MCF 10A (cell line): ENCODE measurements around the gene ZNF560. TPM values are rescaled to one million over a fixed set of nuclear protein-coding genes. Genes with fewer than 3 reads are reported as not detected.

ENCODE experiments used
- BruUV-seq: library from RNA; stranded (reverse); fragments of 400-500 nt; replicated peaks from 2 replicates; lab custom pipeline; 2021; lab: Mats Ljungman, UMichigan
- CTCF ChIA-PET: fragments of 300-600 bp; sonication (Branson Sonifier 250); formaldehyde crosslinking; extraction: SDS; loops from one replicate; lab custom pipeline; 2021; ENCODE audit warnings: antibody characterized with exemption, inconsistent platforms; lab: Yijun Ruan, JAX
- POLR2A ChIA-PET: fragments of 300-600, 350-650 bp; sonication (Branson Sonifier 250); formaldehyde crosslinking; extraction: SDS; loops from one replicate; lab custom pipeline; 2020; ENCODE audit warnings: antibody characterized with exemption, inconsistent platforms; lab: Yijun Ruan, JAX
- DNase-seq: peaks from one replicate; pipeline ENCODE4 v3.0.0-alpha.2; 2018; ENCODE audit not compliant: unreplicated experiment
- H3K27ac Mint-ChIP-seq: one replicate; pipeline ENCODE4 v1.8.0; 2022; ENCODE audit warnings: mild to moderate bottlenecking, low read depth, mixed read lengths; ENCODE audit not compliant: unreplicated experiment
- H3K27me3 Mint-ChIP-seq: one replicate; pipeline ENCODE4 v1.8.0; 2022; ENCODE audit warnings: mixed read lengths; ENCODE audit not compliant: insufficient read depth, unreplicated experiment
- H3K36me3 Mint-ChIP-seq: one replicate; pipeline ENCODE4 v1.8.0; 2022; ENCODE audit warnings: mild to moderate bottlenecking, moderate library complexity, mixed read lengths; ENCODE audit not compliant: insufficient read depth, unreplicated experiment
- H3K4me1 Mint-ChIP-seq: one replicate; pipeline ENCODE4 v1.8.0; 2022; ENCODE audit warnings: mixed read lengths; ENCODE audit not compliant: insufficient read depth, unreplicated experiment
- H3K4me3 Mint-ChIP-seq: one replicate; pipeline ENCODE4 v1.8.0; 2022; ENCODE audit warnings: mild to moderate bottlenecking, moderate library complexity, mixed read lengths; ENCODE audit not compliant: unreplicated experiment
- H3K9me3 Mint-ChIP-seq: one replicate; pipeline ENCODE4 v1.8.0; 2022; ENCODE audit warnings: mixed read lengths; ENCODE audit not compliant: unreplicated experiment
- intact Hi-C: fragments of 100-400 bp; cut with micrococcal nuclease; formaldehyde crosslinking; loops from 2 replicates; pipeline ENCODE4 v1.14.1; 2022
- total RNA-seq: library from RNA; stranded (reverse); gene quantifications from 2 replicates; pipeline ENCODE4 v1.2.3, GENCODE V29; 2022
- TF ChIP-seq, protein P1 (sequence below): fragments of 200-600 bp; IDR thresholded peaks from one replicate; pipeline ENCODE4 v1.8.0; 2022; ENCODE audit warnings: antibody characterized with exemption, mild to moderate bottlenecking; ENCODE audit not compliant: unreplicated experiment

Gene ZNF560
- total RNA-seq, 1 experiment from 2014 or later = not detected

DNA sequence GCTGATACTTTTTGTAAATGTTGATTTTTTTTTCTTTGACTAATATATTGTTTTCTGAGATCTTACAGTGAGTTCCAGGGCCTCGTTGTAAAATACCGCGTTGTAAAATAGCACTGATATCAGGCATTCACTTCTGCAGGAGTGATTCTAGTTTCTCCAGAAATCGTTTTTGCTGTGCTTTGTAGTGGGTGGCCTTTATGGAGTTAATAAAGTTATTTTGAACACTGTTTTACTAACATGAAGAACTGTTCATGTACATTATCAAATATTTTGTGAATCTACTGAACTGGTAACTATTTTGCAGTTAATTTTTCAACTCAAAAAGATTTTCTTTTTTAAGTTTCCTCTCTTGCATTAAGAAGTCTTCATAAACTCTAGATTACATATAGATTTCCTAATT, 62.1 kb downstream of the ZNF560 start:
- no TSS peak for BruUV-seq
- H3K36me3 Mint-ChIP-seq = peaks cover 30% of the 10 kb centered on the region
- ChIA-PET POLR2A (interaction anchor here (0.9 to 1.9 kb wide), 4 partner anchors 48 to 332 kb away, joined by 3 to 12 read pairs (median 6); partner anchors contain the start of genes ZNF561, ZNF699 and ZNF846), CTCF (interaction anchor here (0.6 to 1.2 kb wide), 5 partner anchors 19 to 210 kb away, joined by 3 to 5 read pairs (median 3); no protein-coding TSS in a partner anchor)
- peaks cover 8% of the 10 kb centered on the region for H3K9me3 Mint-ChIP-seq
- H3K27ac Mint-ChIP-seq = peak overlapping the region; percentile 98
- intact Hi-C loops = loop anchor here (10.0 kb wide), 2 partner anchors 302 to 358 kb away; no protein-coding TSS in a partner anchor
- H3K4me3 Mint-ChIP-seq = peak overlapping the region; percentile 88
- H3K27me3 Mint-ChIP-seq = no peaks in the 10 kb centered on the region
- no peak for DNase-seq
- peaks cover 9% of the 10 kb centered on the region for H3K4me1 Mint-ChIP-seq
- TF ChIP-seq, protein P1, sequence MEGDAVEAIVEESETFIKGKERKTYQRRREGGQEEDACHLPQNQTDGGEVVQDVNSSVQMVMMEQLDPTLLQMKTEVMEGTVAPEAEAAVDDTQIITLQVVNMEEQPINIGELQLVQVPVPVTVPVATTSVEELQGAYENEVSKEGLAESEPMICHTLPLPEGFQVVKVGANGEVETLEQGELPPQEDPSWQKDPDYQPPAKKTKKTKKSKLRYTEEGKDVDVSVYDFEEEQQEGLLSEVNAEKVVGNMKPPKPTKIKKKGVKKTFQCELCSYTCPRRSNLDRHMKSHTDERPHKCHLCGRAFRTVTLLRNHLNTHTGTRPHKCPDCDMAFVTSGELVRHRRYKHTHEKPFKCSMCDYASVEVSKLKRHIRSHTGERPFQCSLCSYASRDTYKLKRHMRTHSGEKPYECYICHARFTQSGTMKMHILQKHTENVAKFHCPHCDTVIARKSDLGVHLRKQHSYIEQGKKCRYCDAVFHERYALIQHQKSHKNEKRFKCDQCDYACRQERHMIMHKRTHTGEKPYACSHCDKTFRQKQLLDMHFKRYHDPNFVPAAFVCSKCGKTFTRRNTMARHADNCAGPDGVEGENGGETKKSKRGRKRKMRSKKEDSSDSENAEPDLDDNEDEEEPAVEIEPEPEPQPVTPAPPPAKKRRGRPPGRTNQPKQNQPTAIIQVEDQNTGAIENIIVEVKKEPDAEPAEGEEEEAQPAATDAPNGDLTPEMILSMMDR = no peak

DNA sequence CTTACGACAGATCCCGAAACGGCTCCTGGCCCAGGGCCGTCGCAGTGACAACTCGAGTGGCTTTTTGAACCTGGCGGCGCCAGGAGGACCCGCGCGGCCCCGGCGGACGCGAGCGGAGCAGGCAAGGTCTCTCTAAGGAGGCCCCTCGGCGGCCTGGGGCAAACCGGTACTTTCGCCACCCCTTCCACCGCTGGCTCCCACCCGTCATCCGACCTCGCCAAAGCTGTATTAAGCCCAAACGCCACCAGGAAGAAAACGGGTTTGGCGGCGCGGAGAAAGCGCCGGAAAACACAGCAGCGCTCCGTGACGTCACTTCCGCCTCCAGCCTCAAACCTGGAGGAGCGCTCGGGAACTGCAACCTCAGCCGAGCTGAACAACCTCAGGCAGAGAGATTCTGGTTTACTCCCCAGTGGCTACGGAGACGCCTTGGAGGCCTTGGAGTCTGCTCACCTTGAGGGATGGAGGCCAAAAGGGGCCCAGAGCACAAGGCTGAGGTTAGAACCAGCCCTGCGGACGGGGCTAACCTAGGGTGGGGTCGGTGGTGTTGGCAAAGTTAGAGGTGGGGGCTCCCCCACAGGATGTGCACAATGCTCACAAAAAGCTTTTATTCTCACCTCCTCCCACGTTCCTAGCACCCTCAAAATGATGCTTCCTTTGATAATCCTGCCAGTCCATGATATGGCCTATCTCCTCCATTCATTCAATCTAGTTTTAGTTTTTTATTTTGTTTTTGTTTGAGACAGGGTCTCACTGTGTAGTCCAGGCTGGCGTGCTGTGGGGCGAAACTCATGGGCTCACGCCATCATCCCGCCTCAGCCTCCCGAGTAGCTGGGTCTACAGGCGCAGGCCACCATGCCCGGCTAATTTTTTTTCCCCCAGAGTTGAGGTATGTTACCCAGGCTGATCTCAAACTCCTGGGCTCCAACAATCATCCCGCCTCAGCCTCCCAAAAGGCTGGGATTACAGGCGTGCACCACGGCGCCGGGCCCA, 62.8 kb downstream of the ZNF560 start, which contains the start of gene ZNF266:
TSS of gene ZNF266 (minus strand) at position 295 of the 990 bp plus-strand sequence. CDS start 15,484 bp downstream, outside the sequence.
- Mint-ChIP-seq H3K4me3 (peak within 1 kb of the TSS; percentile 88), H3K36me3 (peaks cover 32% of the 10 kb centered on the region)
- intact Hi-C loops = loop anchor here (2.0 to 10.0 kb wide), 3 partner anchors 127 to 359 kb away; partner anchors contain the start of gene ZNF699

DNA sequence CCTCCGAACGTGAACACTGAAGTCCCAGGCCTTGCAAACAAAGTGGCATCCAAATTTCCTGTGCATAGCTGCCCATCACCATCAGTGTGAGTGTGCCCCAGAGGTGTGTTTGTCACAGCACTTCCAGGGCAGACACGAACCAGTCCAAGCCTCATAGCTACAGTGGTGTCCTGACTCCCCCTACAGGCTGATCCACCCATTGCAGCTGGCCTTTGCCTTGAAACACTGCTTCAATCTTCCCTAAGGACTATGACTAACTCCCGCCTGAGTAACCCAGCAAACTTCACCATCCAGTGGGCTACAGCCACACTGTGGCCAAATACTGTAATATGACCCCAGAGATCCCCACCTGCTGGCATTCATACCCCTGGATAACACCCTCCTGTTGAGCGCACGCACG, 66.9 kb downstream of the ZNF560 start:
- no TSS peak for BruUV-seq
- Mint-ChIP-seq H3K4me1 (peaks cover 9% of the 10 kb centered on the region), H3K9me3 (peaks cover 16% of the 10 kb centered on the region), H3K27ac (no peak overlapping the region), H3K36me3 (peaks cover 47% of the 10 kb centered on the region), H3K4me3 (no peak overlapping the region), H3K27me3 (no peaks in the 10 kb centered on the region)
- POLR2A ChIA-PET = no interaction called here
- TF ChIP-seq, protein P1 = no peak
- intact Hi-C loops = loop anchor here (10.0 kb wide), 2 partner anchors 297 to 363 kb away; no protein-coding TSS in a partner anchor
- DNase-seq = peak; percentile 8
- CTCF ChIA-PET = no interaction called here

More for the DNA sequence above, 62.8 kb downstream of the ZNF560 start, which contains the start of gene ZNF266:
- BruUV-seq = TSS peak; percentile 65
- Mint-ChIP-seq H3K27me3 (no peaks in the 10 kb centered on the region), H3K4me1 (peaks cover 9% of the 10 kb centered on the region), H3K9me3 (peaks cover 9% of the 10 kb centered on the region), H3K27ac (peak within 1 kb of the TSS; percentile 98)
- POLR2A ChIA-PET = interaction anchor here (0.6 to 1.9 kb wide), 18 partner anchors 10 to 1043 kb away, joined by 3 to 12 read pairs (median 3); partner anchors contain the start of genes UBL5, ZNF559, ZNF561 and ZNF699
- CTCF ChIA-PET = interaction anchor here (0.6 to 1.2 kb wide), 11 partner anchors 18 to 229 kb away, joined by 3 to 5 read pairs (median 3); no protein-coding TSS in a partner anchor
- TF ChIP-seq, protein P1 = peak; percentile 72
- peak; percentile 89 for DNase-seq
